GM18867 (cell line): Measurements from ENCODE around the gene SLF2.

Experiments used
- ATAC-seq: cut with Tn5 transposase; IDR thresholded peaks from one replicate; pipeline ENCODE4 v1.9.1; 2021; ENCODE audit warnings: mild to moderate bottlenecking, moderate library complexity; ENCODE audit not compliant: unreplicated experiment

Gene SLF2

GRCh38 chr10:100899171-100899570 is 13.6 kb upstream of the SLF2 start:
- ATAC-seq = no peak

GRCh38 chr10:100901051-100901450 is 11.7 kb upstream of the SLF2 start:
- no peak for ATAC-seq

- ATAC-seq = no peak
Observed at GRCh38 chr10:100902622-100903021, 10.1 kb upstream of the SLF2 start.

- ATAC-seq = no peak
Observed at GRCh38 chr10:100904917-100905316, 7.8 kb upstream of the SLF2 start.

- ATAC-seq = no peak
Observed at GRCh38 chr10:100907175-100907574, 5.6 kb upstream of the SLF2 start.

GRCh38 chr10:100907773-100908363 is 4.9 kb upstream of the SLF2 start:
- ATAC-seq = no peak

- ATAC-seq = no peak
Observed at GRCh38 chr10:100908378-100908777, 4.4 kb upstream of the SLF2 start.

- no peak for ATAC-seq
Observed at GRCh38 chr10:100909501-100910263, 3.1 kb upstream of the SLF2 start.

GRCh38 chr10:100911472-100911871 is 1.3 kb upstream of the SLF2 start:
- no peak for ATAC-seq

GRCh38 chr10:100912013-100912604 is 654 bp upstream of the SLF2 start:
- no peak for ATAC-seq

- no peak for ATAC-seq
Observed at GRCh38 chr10:100913470-100913865, 705 bp downstream of the SLF2 start.

GRCh38 chr10:100917071-100917470 is 4.3 kb downstream of the SLF2 start:
- ATAC-seq = no peak

- no peak for ATAC-seq
Observed at GRCh38 chr10:100923580-100923979, 10.8 kb downstream of the SLF2 start.

- no peak for ATAC-seq
Observed at GRCh38 chr10:100927266-100927665, 14.5 kb downstream of the SLF2 start.

- ATAC-seq = no peak
Observed at GRCh38 chr10:100928039-100928438, 15.3 kb downstream of the SLF2 start.

- no peak for ATAC-seq
Observed at GRCh38 chr10:100930368-100930767, 17.6 kb downstream of the SLF2 start.

- ATAC-seq = no peak
Observed at GRCh38 chr10:100934084-100934659, 21.4 kb downstream of the SLF2 start.

GRCh38 chr10:100939763-100940344 is 27.1 kb downstream of the SLF2 start:
- no peak for ATAC-seq

- no peak for ATAC-seq
Observed at GRCh38 chr10:100942229-100942628, 29.5 kb downstream of the SLF2 start.

GRCh38 chr10:100943508-100943907 is 30.7 kb downstream of the SLF2 start:
- no peak for ATAC-seq

- ATAC-seq = no peak
Observed at GRCh38 chr10:100945754-100946153, 33.0 kb downstream of the SLF2 start.

GRCh38 chr10:100948916-100949315 is 36.2 kb downstream of the SLF2 start:
- no peak for ATAC-seq
